Testis (tissue), 3 donors: Measurements from ENCODE around the gene EFR3B. TPM values are rescaled to one million over a fixed set of nuclear protein-coding genes. Genes with fewer than 3 reads are reported as not detected.

Source experiments
- DNase-seq: peaks from one replicate; pipeline ENCODE4 v3.0.0-alpha.2; 2019
- H3K27ac ChIP-seq, 2 donors: fragments of 200-600 bp; sonication (generic); one replicate each; pipeline ENCODE4 v1.5.1; 2019
- H3K27me3 ChIP-seq: fragments of 200-600 bp; sonication (generic); one replicate; pipeline ENCODE4 v1.5.1; 2019
- H3K36me3 ChIP-seq: fragments of 200-600 bp; sonication (generic); one replicate; pipeline ENCODE4 v1.5.1; 2017; ENCODE audit warnings: low read depth; ENCODE audit errors: missing control alignments
- H3K4me1 ChIP-seq: fragments of 200-600 bp; sonication (generic); one replicate; pipeline ENCODE4 v1.5.1; 2019
- H3K4me3 ChIP-seq, 2 donors: fragments of 200-600 bp; sonication (generic); one replicate each; pipeline ENCODE4 v1.5.1; 2017 to 2019
- H3K9me3 ChIP-seq: fragments of 200-600 bp; sonication (generic); one replicate; pipeline ENCODE4 v1.5.1; 2017
- CTCF ChIP-seq, 3 experiments: fragments of 450-650 bp in 2 of 3; fragments of 200-600 bp in 1 of 3; sonication (generic) in 1 of 3; IDR thresholded peaks; one replicate each; pipeline ENCODE4 v1.5.1; 2016 to 2019; ENCODE audit warnings: antibody characterized with exemption in 3 of 3, mild to moderate bottlenecking in 2 of 3, moderate library complexity in 1 of 3
- POLR2A ChIP-seq: fragments of 450-650 bp; IDR thresholded peaks from one replicate; pipeline ENCODE4 v1.6.1; 2017; ENCODE audit warnings: antibody characterized with exemption, mild to moderate bottlenecking, moderate library complexity
- WGBS, 2 donors: methylation state at CpG; one replicate each; pipeline ENCODE4 v1.1.5; 2018; 5-methylcytosine and 5-hydroxymethylcytosine counted together
- intact Hi-C: fragments of 100-400 bp; cut with DNase I; formaldehyde crosslinking; loops from one replicate; pipeline ENCODE4 v1.15.1; 2023; ENCODE audit warnings: low total_unique reads
- polyA plus RNA-seq: library from polyadenylated mRNA; stranded (reverse); fragments of 350-450 nt; fragmentation: Illumina TruSeq; extraction: RNeasy Lipid Tissue Mini Kit (QIAGEN cat#74804); gene quantifications from one replicate; pipeline ENCODE4 v1.2.3, GENCODE V29; 2014; ENCODE audit warnings: low read depth, low replicate concordance; ENCODE audit not compliant: insufficient read depth
- total RNA-seq, 2 donors: library from RNA; depleted of rRNA; stranded (reverse); fragments of >200 nt; gene quantifications; one replicate each; pipeline ENCODE4 v1.2.3, GENCODE V29; 2016

Gene EFR3B
- total and polyA plus RNA-seq, 3 donors from 2014 or later: 3.0 to 3.7 (median 3.6) TPM

- 94 to 98% methylated on average over 6 to 10 of the region's 10 CpGs for WGBS, 2 donors
- H3K4me3 ChIP-seq: no peak overlapping the region
- DNase-seq: no peak
Measured at GRCh38 chr2:25178976-25179375, 137.1 kb downstream of the EFR3B start.

GRCh38 chr2:25184254-25184653, 142.4 kb downstream of the EFR3B start:
- WGBS, 2 donors: 67 to 76% methylated on average over 5 of the region's 5 CpGs
- Histone ChIP-seq H3K9me3 (no peaks in the 10 kb centered on the region), H3K4me3 (no peak overlapping the region), H3K4me1 (peaks cover 4% of the 10 kb centered on the region), H3K36me3 (no peaks in the 10 kb centered on the region), H3K27me3 (no peaks in the 10 kb centered on the region), H3K27ac (no peak overlapping the region)
- DNase-seq: no peak
- TF ChIP-seq POLR2A (no peak), CTCF (IDR thresholded peaks at IDR 0.05) (no peak)
- intact Hi-C loops: no loop called here

More at GRCh38 chr2:25178976-25179375, 137.1 kb downstream of the EFR3B start:
- intact Hi-C loops: no loop called here
- Histone ChIP-seq H3K36me3 (no peaks in the 10 kb centered on the region), H3K9me3 (no peaks in the 10 kb centered on the region), H3K4me1 (no peaks in the 10 kb centered on the region), H3K27ac (no peak overlapping the region), H3K27me3 (no peaks in the 10 kb centered on the region)
- no peak for TF ChIP-seq CTCF (IDR thresholded peaks at IDR 0.05)
- no peak for TF ChIP-seq POLR2A

- H3K27ac ChIP-seq: no peak overlapping the region
- no peak for DNase-seq
- no peaks in the 10 kb centered on the region for H3K9me3 ChIP-seq
- H3K4me1 ChIP-seq: peaks cover 4% of the 10 kb centered on the region
- H3K36me3 ChIP-seq: no peaks in the 10 kb centered on the region
- WGBS, 2 donors: 45 to 53% methylated on average over 11 of the region's 11 CpGs
- no peak overlapping the region for H3K4me3 ChIP-seq
- TF ChIP-seq CTCF (IDR thresholded peaks at IDR 0.05) (no peak), POLR2A (no peak)
- no peaks in the 10 kb centered on the region for H3K27me3 ChIP-seq
- intact Hi-C loops: no loop called here
Measured at GRCh38 chr2:25187729-25188350, 146.0 kb downstream of the EFR3B start.

- WGBS, 2 donors: 37 to 39% methylated on average over 4 of the region's 4 CpGs
- no peak overlapping the region for H3K27ac ChIP-seq
- intact Hi-C loops: no loop called here
Measured at GRCh38 chr2:25188405-25188804, 146.5 kb downstream of the EFR3B start.

More at GRCh38 chr2:25188405-25188804, 146.5 kb downstream of the EFR3B start:
- no peak for TF ChIP-seq CTCF (IDR thresholded peaks at IDR 0.05)
- no peak for TF ChIP-seq POLR2A
- H3K4me1 ChIP-seq: peaks cover 4% of the 10 kb centered on the region
- no peak for DNase-seq
- H3K27me3 ChIP-seq: no peaks in the 10 kb centered on the region
- H3K36me3 ChIP-seq: no peaks in the 10 kb centered on the region
- no peaks in the 10 kb centered on the region for H3K9me3 ChIP-seq
- no peak overlapping the region for H3K4me3 ChIP-seq
